ENCODE results near the gene CDC123.

- TF ChIP-seq EZH2 (IDR thresholded peaks at IDR 0.05; ENCODE audit: borderline replicate concordance, low read length), result no peak
- no peak for TF ChIP-seq CTCF (conservative IDR thresholded peaks at IDR 0.05 in 1 of 2, IDR thresholded peaks at IDR 0.05 in 1 of 2; ENCODE audit: extremely low read depth in 1 of 2, insufficient read depth in 1 of 2, low read depth in 1 of 2, low read length in 2 of 2)
Measured at GRCh38 chr10:12271210-12271540, 75.2 kb downstream of the CDC123 start.
